Type B pancreatic cell (in vitro differentiated cells): ENCODE results near the gene RAI1. TPM values are rescaled to one million over a fixed set of nuclear protein-coding genes. Genes with fewer than 3 reads are reported as not detected.

Experiments
- DNase-seq: peaks from one replicate; pipeline ENCODE4 v3.0.0; 2021; ENCODE audit warnings: mixed read lengths; ENCODE audit not compliant: unreplicated experiment; ENCODE audit errors: extremely low spot score
- H3K27ac Mint-ChIP-seq: 2 replicates; pipeline ENCODE4 v1.8.0; 2021; ENCODE audit warnings: mild to moderate bottlenecking, mixed read lengths
- H3K27me3 Mint-ChIP-seq: 2 replicates; pipeline ENCODE4 v1.8.0; 2021; ENCODE audit warnings: mixed read lengths
- H3K36me3 Mint-ChIP-seq: 2 replicates; pipeline ENCODE4 v1.8.0; 2021; ENCODE audit warnings: mixed read lengths
- H3K4me1 Mint-ChIP-seq: one replicate; pipeline ENCODE4 v1.8.0; 2021; ENCODE audit warnings: mixed read lengths; ENCODE audit not compliant: unreplicated experiment
- H3K4me3 Mint-ChIP-seq: 2 replicates; pipeline ENCODE4 v1.8.0; 2021; ENCODE audit warnings: mild to moderate bottlenecking, mixed read lengths
- H3K9me3 Mint-ChIP-seq: 2 replicates; pipeline ENCODE4 v1.8.0; 2021; ENCODE audit warnings: mixed read lengths
- total RNA-seq: library from RNA; stranded (reverse); gene quantifications from 2 replicates; pipeline ENCODE4 v1.2.1, GENCODE V29; 2021; ENCODE audit warnings: low replicate concordance
- TF ChIP-seq, protein P1 (sequence below): fragments of 200-600 bp; sonication (generic); conservative IDR thresholded peaks from 2 replicates; pipeline ENCODE4 v1.5.0; 2021; ENCODE audit warnings: antibody characterized with exemption, mild to moderate bottlenecking

Gene RAI1
- total RNA-seq, 1 donor from 2014 or later: 61.1 TPM

DNA sequence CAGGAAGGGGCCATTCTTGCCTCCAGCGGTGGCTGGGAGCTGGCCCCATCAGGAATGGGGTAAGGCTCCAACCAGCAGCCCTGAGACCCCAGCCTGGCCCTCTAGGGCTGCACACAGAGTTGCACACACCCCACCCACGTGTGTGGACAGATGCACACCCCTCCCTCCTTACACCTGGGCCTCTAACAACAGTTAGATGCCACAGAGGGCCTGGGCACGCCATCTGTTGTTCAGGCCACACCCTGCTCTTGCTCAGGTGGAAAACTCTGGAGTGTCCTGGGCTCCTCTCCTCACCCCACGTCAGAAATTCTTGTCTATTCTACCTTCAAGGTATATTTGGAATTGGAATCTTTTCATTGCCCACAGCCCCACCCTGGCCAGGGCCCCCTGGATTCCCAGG, 13.3 kb upstream of the RAI1 start:
- Mint-ChIP-seq H3K27me3 (no peaks in the 10 kb centered on the region), H3K4me3 (no peak overlapping the region), H3K36me3 (no peaks in the 10 kb centered on the region), H3K9me3 (no peaks in the 10 kb centered on the region), H3K27ac (no peak overlapping the region), H3K4me1 (peaks cover 39% of the 10 kb centered on the region)
- no peak for DNase-seq
- TF ChIP-seq, protein P1, sequence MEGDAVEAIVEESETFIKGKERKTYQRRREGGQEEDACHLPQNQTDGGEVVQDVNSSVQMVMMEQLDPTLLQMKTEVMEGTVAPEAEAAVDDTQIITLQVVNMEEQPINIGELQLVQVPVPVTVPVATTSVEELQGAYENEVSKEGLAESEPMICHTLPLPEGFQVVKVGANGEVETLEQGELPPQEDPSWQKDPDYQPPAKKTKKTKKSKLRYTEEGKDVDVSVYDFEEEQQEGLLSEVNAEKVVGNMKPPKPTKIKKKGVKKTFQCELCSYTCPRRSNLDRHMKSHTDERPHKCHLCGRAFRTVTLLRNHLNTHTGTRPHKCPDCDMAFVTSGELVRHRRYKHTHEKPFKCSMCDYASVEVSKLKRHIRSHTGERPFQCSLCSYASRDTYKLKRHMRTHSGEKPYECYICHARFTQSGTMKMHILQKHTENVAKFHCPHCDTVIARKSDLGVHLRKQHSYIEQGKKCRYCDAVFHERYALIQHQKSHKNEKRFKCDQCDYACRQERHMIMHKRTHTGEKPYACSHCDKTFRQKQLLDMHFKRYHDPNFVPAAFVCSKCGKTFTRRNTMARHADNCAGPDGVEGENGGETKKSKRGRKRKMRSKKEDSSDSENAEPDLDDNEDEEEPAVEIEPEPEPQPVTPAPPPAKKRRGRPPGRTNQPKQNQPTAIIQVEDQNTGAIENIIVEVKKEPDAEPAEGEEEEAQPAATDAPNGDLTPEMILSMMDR: no peak

DNA sequence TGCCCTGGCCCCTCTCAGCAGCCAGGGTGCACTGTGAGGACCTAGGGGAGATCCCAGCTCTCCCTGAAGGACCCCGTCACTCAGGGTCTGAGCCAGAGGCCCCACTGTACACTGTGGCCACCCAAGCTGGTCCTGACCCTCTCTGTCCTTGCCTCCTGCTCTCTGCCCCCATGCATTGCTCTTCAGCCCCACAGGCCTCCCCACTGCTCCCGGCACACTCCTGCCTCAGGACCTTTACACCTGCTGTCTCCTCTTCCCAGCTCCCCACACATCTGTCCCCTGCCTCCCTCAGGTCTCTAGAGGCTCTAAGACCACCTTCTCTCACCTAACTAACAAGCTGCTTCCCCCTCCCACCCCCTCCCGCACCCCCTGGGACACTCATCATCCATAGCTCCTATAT, 12.9 kb upstream of the RAI1 start:
- Mint-ChIP-seq H3K27ac (no peak overlapping the region), H3K27me3 (no peaks in the 10 kb centered on the region), H3K9me3 (no peaks in the 10 kb centered on the region), H3K4me3 (no peak overlapping the region), H3K4me1 (peaks cover 35% of the 10 kb centered on the region), H3K36me3 (no peaks in the 10 kb centered on the region)
- TF ChIP-seq, protein P1: no peak
- no peak for DNase-seq

DNA sequence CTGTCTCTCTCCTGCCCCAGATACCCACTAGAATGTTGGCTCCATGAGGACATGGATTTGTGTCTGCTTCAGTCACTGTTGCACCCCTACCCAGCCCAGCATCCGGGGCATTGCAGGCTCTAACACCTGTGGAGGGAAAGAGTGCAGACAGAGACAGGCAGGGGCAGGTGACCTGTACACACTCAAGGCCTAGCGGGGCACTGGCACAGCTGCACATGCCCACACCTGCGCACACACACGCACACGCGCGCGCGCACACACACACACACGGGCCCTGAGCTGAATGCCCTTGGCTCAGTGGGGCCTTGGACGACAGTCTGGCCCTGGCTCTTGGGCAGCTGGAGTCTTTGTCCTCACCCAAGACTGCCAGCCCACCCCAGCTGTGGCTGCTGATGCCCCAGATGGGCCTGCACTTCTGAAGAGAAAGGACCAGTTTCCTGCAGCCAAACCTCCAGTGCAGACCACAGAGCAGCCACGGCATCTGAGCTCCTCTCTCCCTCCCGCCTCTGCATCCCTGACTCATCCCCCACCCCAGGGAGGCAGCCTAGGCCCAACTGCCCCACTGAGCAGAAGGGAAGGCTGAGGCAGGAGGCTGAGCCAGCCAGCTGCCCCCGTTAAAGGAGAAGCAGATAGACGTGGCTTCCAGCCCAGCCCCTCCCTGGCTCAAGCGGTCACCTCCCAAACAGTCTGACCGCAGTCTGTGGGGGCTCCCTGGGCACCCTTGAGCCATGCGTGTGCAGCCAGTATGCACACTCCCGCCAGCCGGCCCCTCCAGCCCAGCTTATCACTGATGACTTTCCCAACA, 12.3 kb upstream of the RAI1 start:
- Mint-ChIP-seq H3K4me1 (peaks cover 31% of the 10 kb centered on the region), H3K36me3 (no peaks in the 10 kb centered on the region), H3K9me3 (no peaks in the 10 kb centered on the region), H3K4me3 (no peak overlapping the region), H3K27ac (no peak overlapping the region), H3K27me3 (no peaks in the 10 kb centered on the region)
- DNase-seq: no peak
- TF ChIP-seq, protein P1: no peak

DNA sequence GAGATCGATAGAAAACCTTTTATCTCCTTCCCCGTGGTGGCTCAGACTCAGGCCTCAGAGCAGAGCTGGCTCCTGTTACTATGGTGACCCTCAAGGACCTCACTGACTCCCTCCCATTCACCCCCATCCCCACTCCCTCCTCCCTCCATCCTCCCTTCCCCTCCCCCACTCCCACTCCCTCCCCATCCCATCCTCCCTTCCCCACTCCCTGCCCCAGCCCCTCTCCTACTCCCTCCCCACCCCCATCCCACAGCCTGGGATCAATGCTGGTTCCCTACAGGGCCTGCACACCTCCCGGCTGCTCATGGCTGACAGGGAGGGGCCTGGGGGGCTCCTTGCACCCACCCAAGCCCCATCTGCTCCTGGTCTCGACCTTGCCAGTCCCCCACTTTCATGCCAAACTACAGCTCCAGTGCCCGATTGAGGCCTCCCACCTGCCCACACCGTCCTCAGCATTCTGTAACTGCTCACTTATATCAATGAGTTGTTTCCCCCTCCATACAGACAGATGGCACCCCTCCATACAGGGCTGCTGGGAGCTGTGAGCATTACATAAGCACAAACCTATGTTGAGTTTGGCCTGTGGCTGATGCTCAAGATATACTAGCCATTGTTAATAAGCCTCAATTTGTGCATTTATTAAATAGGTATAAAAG, 11.6 kb upstream of the RAI1 start:
- H3K36me3 Mint-ChIP-seq: no peaks in the 10 kb centered on the region
- H3K4me3 Mint-ChIP-seq: no peak overlapping the region
- no peaks in the 10 kb centered on the region for H3K27me3 Mint-ChIP-seq
- peaks cover 31% of the 10 kb centered on the region for H3K4me1 Mint-ChIP-seq
- H3K27ac Mint-ChIP-seq: peak overlapping the region; percentile 24
- DNase-seq: no peak
- H3K9me3 Mint-ChIP-seq: no peaks in the 10 kb centered on the region
- TF ChIP-seq, protein P1: no peak

DNA sequence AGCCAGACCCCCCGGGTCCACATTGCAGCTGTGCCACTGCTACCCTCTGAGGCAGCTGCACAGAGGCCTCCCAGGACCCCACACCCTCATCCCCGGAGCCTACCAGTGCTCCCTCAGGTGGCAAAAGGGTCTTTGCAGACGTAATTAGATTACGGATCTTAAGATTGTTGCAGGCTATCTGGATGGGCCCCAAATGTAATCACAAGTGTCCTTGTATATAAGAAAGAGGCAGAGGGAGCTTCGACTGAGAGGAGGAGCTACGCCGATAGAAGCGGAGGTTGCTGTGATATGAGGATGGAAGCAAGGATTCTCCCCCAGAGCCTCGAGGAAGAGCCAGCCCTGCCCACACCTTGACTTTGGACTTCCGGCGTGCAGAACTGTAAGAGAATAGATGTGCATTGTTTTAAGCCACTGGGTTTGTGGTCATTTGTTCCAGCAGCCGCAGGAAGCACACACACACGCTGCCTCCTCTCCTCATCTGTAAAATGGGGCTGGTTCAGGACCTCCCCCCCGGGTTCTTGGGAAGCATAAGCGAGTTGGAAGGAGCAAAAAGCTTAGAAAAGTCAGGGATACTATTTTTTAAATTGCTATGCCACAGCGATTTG, 10.5 kb upstream of the RAI1 start:
- no peak overlapping the region for H3K4me3 Mint-ChIP-seq
- H3K4me1 Mint-ChIP-seq: peaks cover 37% of the 10 kb centered on the region
- no peak for DNase-seq
- H3K27ac Mint-ChIP-seq: no peak overlapping the region
- H3K27me3 Mint-ChIP-seq: no peaks in the 10 kb centered on the region
- TF ChIP-seq, protein P1: no peak
- no peaks in the 10 kb centered on the region for H3K36me3 Mint-ChIP-seq
- no peaks in the 10 kb centered on the region for H3K9me3 Mint-ChIP-seq
